ENCODE measurements around the gene NDUFV1. TPM values are rescaled to one million over a fixed set of nuclear protein-coding genes. Genes with fewer than 3 reads are reported as not detected.
"Not testable (repeated sequence)": the region's sequence is repeated elsewhere in the genome, so short reads cannot be mapped to it uniquely, and the experiment has no call there.

The NDUFV1 gene
- total RNA-seq, 1 donor, result 158 TPM

- Histone ChIP-seq H3K36me3 (ENCODE audit: insufficient read depth, low read length) (no peaks in the 10 kb centered on the region), H2AFZ (ENCODE audit: low read length) (no peak overlapping the region), H3K9me3 (ENCODE audit: low read depth, low read length) (peaks cover 2% of the 10 kb centered on the region), H3K27me3 (ENCODE audit: insufficient read depth, low read length) (peaks cover 11% of the 10 kb centered on the region), H3K4me3 (ENCODE audit: insufficient read depth, low read length) (no peak overlapping the region), H3K27ac (ENCODE audit: low read depth, low read length) (no peak overlapping the region), H3K79me2 (ENCODE audit: insufficient read depth, low read length) (no peaks in the 10 kb centered on the region), H3K4me2 (ENCODE audit: insufficient read depth, low read length) (no peak overlapping the region), H3K4me1 (ENCODE audit: insufficient read depth, low read length) (no peaks in the 10 kb centered on the region), H4K20me1 (ENCODE audit: insufficient read depth, low read length) (no peaks in the 10 kb centered on the region)
- DNase-seq (ENCODE audit: insufficient read length, low spot score, missing footprints), result no peak
- TF ChIP-seq CTCF (IDR thresholded peaks at IDR 0.05; ENCODE audit: extremely low read depth, low read depth, low read length), result no peak
Observed at GRCh38 chr11:67599149-67599548, 7.6 kb upstream of the NDUFV1 start.

- H3K4me1 ChIP-seq (ENCODE audit: insufficient read depth, low read length), result no peaks in the 10 kb centered on the region
- DNase-seq (ENCODE audit: insufficient read length, low spot score, missing footprints), result no peak
- H3K36me3 ChIP-seq (ENCODE audit: insufficient read depth, low read length), result no peaks in the 10 kb centered on the region
- TF ChIP-seq CTCF (IDR thresholded peaks at IDR 0.05; ENCODE audit: extremely low read depth, low read depth, low read length), result no peak
- H3K9me3 ChIP-seq (ENCODE audit: low read depth, low read length), result peaks cover 2% of the 10 kb centered on the region
- H4K20me1 ChIP-seq (ENCODE audit: insufficient read depth, low read length), result no peaks in the 10 kb centered on the region
- H3K4me3 ChIP-seq (ENCODE audit: insufficient read depth, low read length), result no peak overlapping the region
- H3K79me2 ChIP-seq (ENCODE audit: insufficient read depth, low read length), result no peaks in the 10 kb centered on the region
- no peak overlapping the region for H3K27ac ChIP-seq (ENCODE audit: low read depth, low read length)
- no peak overlapping the region for H3K4me2 ChIP-seq (ENCODE audit: insufficient read depth, low read length)
- no peak overlapping the region for H2AFZ ChIP-seq (ENCODE audit: low read length)
- peaks cover 11% of the 10 kb centered on the region for H3K27me3 ChIP-seq (ENCODE audit: insufficient read depth, low read length)
Observed at GRCh38 chr11:67600324-67601029, 6.3 kb upstream of the NDUFV1 start.

- Histone ChIP-seq H3K4me1 (ENCODE audit: insufficient read depth, low read length) (peaks cover under 1% of the 10 kb centered on the region), H3K36me3 (ENCODE audit: insufficient read depth, low read length) (no peaks in the 10 kb centered on the region), H3K79me2 (ENCODE audit: insufficient read depth, low read length) (no peaks in the 10 kb centered on the region), H4K20me1 (ENCODE audit: insufficient read depth, low read length) (no peaks in the 10 kb centered on the region), H2AFZ (ENCODE audit: low read length) (no peak overlapping the region), H3K27me3 (ENCODE audit: insufficient read depth, low read length) (peaks cover 11% of the 10 kb centered on the region), H3K9me3 (ENCODE audit: low read depth, low read length) (peaks cover 2% of the 10 kb centered on the region), H3K27ac (ENCODE audit: low read depth, low read length) (no peak overlapping the region), H3K4me2 (ENCODE audit: insufficient read depth, low read length) (no peak overlapping the region), H3K4me3 (ENCODE audit: insufficient read depth, low read length) (no peak overlapping the region)
- TF ChIP-seq CTCF (IDR thresholded peaks at IDR 0.05; ENCODE audit: extremely low read depth, low read depth, low read length), result no peak
- DNase-seq (ENCODE audit: insufficient read length, low spot score, missing footprints), result no peak
Observed at GRCh38 chr11:67601098-67601497, 5.6 kb upstream of the NDUFV1 start.

- peaks cover 18% of the 10 kb centered on the region for H3K79me2 ChIP-seq (ENCODE audit: insufficient read depth, low read length)
- H2AFZ ChIP-seq (ENCODE audit: low read length); H3K4me3 ChIP-seq (ENCODE audit: insufficient read depth, low read length); H3K4me2 ChIP-seq (ENCODE audit: insufficient read depth, low read length); H3K27ac ChIP-seq (ENCODE audit: low read depth, low read length); H3K36me3 ChIP-seq (ENCODE audit: insufficient read depth, low read length); H3K9me3 ChIP-seq (ENCODE audit: low read depth, low read length); H4K20me1 ChIP-seq (ENCODE audit: insufficient read depth, low read length); DNase-seq (ENCODE audit: insufficient read length, low spot score, missing footprints): not testable (repeated sequence)
- H3K27me3 ChIP-seq (ENCODE audit: insufficient read depth, low read length), result peaks cover 11% of the 10 kb centered on the region
- peaks cover 13% of the 10 kb centered on the region for H3K4me1 ChIP-seq (ENCODE audit: insufficient read depth, low read length)
Observed at GRCh38 chr11:67604119-67604518, 2.6 kb upstream of the NDUFV1 start.
